HepG2 (cell line): Measurements from ENCODE around the gene GARIN1A.
"Not testable (repeated sequence)": the region's sequence is repeated elsewhere in the genome, so short reads cannot be mapped to it uniquely, and the experiment has no call there.

ENCODE experiments used
- CBX1 ChIP-seq: IDR thresholded peaks from one replicate; pipeline ENCODE4 v1.6.1; 2016; ENCODE audit warnings: antibody characterized with exemption, low read depth
- CTCF ChIP-seq: sonication (generic); formaldehyde crosslinking; IDR thresholded peaks from 2 replicates; pipeline ENCODE4 v1.5.0; 2020; ENCODE audit warnings: mild to moderate bottlenecking, missing genetic modification reagents, moderate library complexity
- NKX3-1 ChIP-seq: sonication (generic); formaldehyde crosslinking; IDR thresholded peaks from 2 replicates; pipeline ENCODE4 v1.5.0; 2020; ENCODE audit warnings: missing genetic modification reagents
- POLR2AphosphoS5 ChIP-seq: IDR thresholded peaks from 2 replicates; pipeline ENCODE4 v1.6.1; 2012; ENCODE audit warnings: low read depth, low read length
- RBM22 ChIP-seq: fragments of 200-400 bp; formaldehyde crosslinking; optimal IDR thresholded peaks from 2 replicates; pipeline ENCODE3; 2017; ENCODE audit warnings: mild to moderate bottlenecking, low read length, moderate library complexity
- TARDBP ChIP-seq: sonication (generic); formaldehyde crosslinking; IDR thresholded peaks from 2 replicates; pipeline ENCODE4 v1.8.0; 2022; ENCODE audit warnings: mild to moderate bottlenecking, missing genetic modification reagents
- ZBTB7A ChIP-seq: sonication (generic); formaldehyde crosslinking; IDR thresholded peaks from 2 replicates; pipeline ENCODE4 v1.8.0; 2022; ENCODE audit warnings: mild to moderate bottlenecking, missing genetic modification reagents
- ZNF326 ChIP-seq: sonication (generic); formaldehyde crosslinking; IDR thresholded peaks from 2 replicates; pipeline ENCODE4 v1.4.0; 2020; ENCODE audit warnings: missing genetic modification reagents, borderline replicate concordance
- ZNF563 ChIP-seq: sonication (generic); formaldehyde crosslinking; IDR thresholded peaks from 2 replicates; pipeline ENCODE4 v1.8.0; 2022; ENCODE audit warnings: mild to moderate bottlenecking, moderate library complexity, missing genetic modification reagents
- TF ChIP-seq, protein P1 (sequence below): IDR thresholded peaks from 2 replicates; pipeline ENCODE4 v1.6.1; 2016

GRCh38 chr7:128651096-128651495, 21.0 kb upstream of the GARIN1A start:
- TF ChIP-seq TARDBP (CRISPR knock-in tag); CTCF (CRISPR knock-in tag); RBM22; CBX1; ZBTB7A; NKX3-1; POLR2AphosphoS5; ZNF326 (CRISPR knock-in tag); ZNF563 (CRISPR knock-in tag): not testable (repeated sequence)
- TF ChIP-seq, protein P1, sequence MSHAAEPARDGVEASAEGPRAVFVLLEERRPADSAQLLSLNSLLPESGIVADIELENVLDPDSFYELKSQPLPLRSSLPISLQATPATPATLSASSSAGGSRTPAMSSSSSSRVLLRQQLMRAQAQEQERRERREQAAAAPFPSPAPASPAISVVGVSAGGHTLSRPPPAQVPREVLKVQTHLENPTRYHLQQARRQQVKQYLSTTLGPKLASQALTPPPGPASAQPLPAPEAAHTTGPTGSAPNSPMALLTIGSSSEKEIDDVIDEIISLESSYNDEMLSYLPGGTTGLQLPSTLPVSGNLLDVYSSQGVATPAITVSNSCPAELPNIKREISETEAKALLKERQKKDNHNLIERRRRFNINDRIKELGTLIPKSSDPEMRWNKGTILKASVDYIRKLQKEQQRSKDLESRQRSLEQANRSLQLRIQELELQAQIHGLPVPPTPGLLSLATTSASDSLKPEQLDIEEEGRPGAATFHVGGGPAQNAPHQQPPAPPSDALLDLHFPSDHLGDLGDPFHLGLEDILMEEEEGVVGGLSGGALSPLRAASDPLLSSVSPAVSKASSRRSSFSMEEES (CRISPR knock-in tag), result not testable (repeated sequence)
